NCI-H2196 treated with DMSO at 0.1 percent for 48 hours (cell line): Measurements from ENCODE around the gene MEPCE.

Experiments used
- DNase-seq: peaks from one replicate; lab custom pipeline; 2025; ENCODE audit not compliant: unreplicated experiment; lab: John Stamatoyannopoulos, UW

Gene MEPCE

DNA sequence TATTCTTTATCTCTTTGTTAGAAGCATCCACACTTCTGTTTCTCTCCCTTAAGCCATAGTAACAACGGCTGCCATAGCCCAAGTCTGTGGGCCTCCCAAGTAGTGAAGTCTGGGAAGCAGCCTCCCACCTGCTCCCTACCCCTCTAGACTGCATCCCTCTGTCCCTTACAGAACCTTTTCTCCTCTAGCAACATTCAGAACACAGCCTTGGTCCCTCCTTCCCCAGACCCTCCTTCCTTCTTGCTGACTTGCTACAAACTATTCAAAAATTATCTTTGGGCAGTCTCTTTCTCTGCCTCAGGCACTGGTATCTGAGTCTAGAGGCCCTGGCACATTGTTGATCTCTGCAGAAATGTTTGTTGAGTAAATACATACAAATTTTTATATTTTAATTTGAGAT, 51.8 kb downstream of the MEPCE start:
- DNase-seq, result no peak

DNA sequence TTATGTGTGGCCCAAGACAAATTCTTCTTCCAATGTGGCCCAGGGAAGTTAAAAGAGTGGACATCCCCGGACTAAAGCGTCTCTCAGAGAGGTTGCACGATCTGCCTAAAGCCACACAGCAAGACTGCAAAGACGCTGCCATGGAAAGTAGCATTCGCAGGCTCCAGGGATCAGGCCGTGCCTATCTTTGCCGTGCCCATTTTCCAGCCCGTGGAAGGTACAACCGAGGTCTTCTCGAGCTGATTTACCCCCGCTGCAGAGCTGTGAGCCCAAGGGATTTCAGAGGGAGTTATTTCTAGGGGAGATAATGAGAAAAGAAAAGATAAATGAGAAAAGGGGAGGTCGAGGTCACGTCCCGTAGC, 53.1 kb downstream of the MEPCE start:
- no peak for DNase-seq

DNA sequence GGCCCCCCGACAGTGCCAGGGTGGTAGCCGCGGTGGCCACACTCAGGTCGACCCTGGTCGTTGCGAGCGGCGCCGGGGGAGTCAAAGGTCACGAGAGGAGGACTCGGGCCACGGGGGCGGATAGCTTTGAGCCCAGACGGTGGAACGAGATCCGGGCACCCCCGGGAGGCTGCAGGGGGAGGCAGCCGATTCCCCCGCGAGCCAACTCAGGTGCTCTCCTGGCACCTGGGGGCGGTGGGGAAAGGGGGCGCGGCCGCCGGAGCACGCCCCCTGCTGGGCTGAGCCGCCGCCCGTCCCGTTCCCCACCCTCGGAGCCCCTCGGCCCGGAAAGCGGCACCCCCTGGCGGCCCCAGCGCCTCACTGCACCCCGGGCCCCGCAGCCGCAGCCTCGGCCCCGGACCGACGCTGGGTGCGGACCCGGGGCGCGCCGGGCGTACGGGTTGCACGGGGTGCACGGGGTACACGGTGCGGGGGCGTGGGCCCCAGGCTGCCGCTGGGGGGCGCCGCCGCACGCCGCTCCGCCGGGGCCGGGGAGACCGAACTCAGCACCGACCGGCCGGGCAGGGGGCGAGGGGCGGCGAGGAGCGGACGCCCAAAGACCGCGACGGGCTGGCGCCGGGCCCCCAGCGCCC, 53.6 kb downstream of the MEPCE start:
- DNase-seq, result peak; percentile 30
